Measurements from ENCODE around the gene DNMT3B. TPM values are rescaled to one million over a fixed set of nuclear protein-coding genes. Genes with fewer than 3 reads are reported as not detected.
A peak's percentile ranks its signal among the peaks of the same experiment; 100 is the strongest.

The DNMT3B gene
- total RNA-seq, 1 donor, result 24.8 TPM

DNA sequence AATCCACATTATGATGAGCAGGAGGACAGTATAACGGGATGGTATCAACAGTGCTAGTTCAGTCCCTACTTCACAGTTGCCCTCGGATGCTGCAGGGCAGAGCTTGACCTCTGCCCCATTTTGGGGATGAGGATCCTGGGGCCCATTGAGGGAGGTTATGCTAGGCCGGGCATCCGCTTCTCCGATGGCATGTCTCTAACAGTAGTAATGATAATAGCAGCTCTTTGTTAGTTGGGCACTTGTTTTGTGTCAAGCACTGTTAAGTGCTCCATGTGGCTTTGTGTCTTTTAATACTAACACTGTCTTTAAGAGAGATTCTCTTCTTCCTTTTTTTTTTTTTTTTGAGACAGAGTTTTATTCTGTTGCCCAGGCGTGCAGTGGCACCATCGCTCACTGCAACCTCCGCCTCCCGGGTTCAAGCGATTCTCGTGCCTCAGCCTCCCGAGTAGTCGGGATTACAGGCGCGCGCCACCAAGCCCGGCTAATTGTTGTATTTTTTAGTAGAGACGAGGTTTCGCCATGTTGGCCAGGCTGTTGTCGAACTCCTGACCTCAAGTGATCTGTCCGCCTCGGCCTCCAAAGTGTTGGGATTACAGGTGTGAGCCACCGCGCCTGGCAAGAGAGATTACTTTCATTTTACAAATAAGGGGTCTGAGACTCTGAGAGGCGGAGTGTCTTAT is 58.7 kb downstream of the DNMT3B start:
- no peak for DNase-seq (ENCODE audit: low read depth in 2 of 3, low spot score in 2 of 3)

DNA sequence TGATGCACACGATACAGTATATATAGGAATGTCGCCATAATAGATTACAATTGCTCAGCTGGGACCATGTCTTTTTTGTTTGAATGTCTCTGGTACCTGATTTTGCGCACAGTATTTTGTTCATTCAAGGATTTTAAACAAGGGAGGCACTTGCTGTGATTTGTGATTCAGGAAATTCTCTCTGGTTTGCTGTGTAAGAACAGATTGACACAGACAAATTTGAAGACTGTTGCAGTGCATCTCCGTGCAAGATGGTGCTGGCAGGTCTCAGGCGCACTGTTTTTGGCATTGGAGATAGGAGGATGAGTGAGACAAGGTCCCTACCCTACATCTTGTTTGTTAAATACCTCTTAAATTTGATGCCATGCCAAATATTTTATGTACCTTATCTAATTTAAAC is 60.0 kb downstream of the DNMT3B start:
- no peak for DNase-seq (ENCODE audit: low read depth in 2 of 3, low spot score in 2 of 3)

DNA sequence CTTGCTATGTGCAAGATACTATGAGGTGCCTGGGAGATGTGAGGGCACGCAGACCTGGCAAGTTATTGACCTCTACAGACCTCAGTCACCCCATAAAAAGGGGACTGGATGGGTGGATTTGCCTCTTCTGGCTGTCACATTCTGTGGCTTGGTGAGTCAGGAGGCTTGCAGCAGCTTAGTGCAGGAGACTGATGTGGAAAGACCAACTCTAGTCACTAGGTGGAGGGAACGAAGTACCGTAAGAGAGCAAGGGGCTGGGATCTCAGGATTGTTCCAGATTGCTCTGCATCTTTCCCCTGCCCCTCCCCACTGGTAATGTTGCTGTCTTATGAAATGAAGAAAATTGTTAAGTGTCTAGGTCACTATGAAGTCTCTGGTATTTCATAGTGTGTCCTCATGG is 60.9 kb downstream of the DNMT3B start:
- peak in 2 of 3 donors; percentile 12 to 22 for DNase-seq (ENCODE audit: low read depth in 2 of 3, low spot score in 2 of 3)

DNA sequence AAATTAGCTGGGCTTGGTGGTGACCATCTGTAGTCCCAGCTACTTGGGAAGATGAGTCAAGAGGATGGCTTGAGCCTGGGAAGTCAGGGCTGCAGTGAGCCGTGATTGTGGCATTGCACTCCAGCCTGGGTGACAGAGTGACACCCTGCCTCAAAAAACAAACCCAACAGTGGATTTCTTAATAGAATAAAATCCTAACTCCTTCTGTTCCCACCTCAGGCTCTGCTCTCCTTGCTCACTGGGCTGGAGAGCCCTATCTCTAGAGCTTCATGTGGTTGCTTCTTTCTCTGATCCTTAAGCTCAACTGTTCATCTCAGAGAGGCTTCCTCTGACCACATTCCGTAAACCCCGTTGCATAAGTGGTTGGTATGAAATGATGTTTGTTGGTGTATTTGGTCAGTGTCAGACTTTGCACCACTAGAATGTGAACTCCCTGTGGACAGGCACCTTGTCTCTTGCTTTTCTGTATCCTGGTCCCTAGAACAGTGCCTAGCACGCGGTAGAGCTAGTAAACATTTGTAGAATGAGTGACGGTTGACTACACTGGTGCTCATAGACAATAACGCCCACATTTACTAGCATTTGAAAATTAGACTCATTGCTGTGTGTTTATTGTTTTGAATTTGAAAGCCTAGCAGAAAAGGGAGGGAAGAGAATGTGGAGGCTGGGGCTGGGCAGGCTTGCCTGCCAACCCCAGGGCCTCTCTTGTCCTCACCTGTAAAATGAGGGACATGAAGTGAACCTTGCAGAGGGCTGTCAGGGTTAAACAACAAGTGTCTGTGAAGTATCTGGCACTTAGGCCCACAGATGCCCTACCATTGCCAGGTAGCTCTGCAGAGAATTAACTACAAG is 61.8 kb downstream of the DNMT3B start:
- DNase-seq (ENCODE audit: low read depth in 2 of 3, low spot score in 2 of 3), result no peak

DNA sequence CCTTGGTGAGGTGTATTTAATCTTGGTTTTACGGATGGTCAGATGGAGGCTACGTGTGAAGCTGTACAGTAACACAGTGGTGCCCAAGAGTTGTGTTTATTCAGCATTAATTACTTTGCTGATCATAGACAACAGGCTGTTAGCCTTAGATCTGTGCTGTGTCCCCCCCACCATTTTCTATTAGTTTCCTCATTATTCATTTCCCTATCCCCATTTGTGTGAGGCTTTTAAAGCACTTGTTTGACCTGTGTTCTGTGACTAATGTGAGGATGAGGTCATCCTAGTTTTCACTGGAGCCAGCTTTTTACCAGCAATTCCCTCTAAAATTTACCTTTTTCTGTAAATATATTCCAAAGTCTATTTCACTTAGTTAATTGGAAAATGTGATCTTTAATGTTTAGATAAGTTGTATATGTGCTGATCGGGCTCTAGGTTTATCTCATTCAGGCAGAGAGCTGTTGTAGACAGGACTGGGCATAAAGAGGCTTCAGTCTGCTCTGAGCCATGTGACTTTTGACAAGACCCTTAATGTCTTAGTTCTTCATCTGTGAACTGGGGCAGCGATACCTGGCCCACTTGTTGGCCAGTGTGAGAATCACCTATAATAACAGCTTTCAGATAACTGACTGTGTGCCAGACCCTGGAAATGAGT is 66.0 kb downstream of the DNMT3B start:
- DNase-seq (ENCODE audit: low read depth in 2 of 3, low spot score in 2 of 3), result no peak

DNA sequence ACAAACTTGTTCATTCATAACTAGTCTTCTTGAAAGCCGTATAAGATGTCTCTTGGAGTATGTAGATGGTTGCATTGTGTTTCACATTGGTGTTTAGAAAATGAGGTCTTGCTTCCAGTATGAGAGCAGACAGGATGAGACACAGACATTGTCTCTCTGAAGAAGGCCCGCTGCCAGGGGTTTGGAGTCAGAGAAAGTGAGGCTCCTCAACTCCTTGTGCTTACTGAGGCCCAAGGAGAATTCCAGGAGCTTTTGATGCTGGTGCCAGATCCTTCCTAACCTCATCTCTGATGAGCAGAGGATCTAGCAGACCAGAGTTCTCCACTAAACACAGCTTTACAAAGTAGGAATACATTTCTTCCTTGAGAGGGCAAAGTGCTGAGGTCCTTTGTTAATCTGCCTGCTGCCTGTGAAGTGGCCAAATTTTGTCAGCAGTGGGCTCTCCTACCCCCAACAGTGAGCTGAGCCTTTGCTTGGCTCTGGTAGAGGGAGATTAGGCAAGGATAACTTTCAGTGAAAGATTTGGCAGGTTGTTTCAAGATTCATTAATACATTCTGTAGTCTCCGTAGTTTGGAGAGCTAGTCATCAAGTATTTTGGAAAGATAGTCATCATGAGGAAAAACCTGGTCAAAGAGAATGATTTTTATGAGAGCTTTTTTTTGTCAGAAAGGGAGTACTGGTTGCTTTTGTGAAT is 67.3 kb downstream of the DNMT3B start:
- DNase-seq (ENCODE audit: low read depth in 2 of 3, low spot score in 2 of 3), result no peak

DNA sequence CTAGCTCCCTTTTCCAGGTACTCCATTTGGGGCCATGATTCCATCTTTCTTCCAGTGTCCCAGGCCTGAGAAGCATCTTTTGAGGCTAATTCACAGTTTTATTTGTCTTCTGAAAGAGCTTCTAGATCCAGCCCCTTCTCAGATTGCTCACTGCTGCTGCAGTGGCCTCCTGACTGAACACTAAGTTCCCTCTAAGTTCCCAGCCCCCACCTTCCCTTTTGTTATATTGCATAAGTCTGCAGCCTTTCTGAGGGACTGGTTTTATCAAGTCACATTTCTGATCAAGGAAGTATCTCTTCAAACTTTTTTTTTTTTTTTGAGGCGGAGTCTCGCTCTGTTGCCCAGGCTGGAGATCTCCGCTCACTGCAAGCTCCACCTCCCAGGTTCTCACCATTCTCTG is 68.3 kb downstream of the DNMT3B start:
- peak in 2 of 3 donors; percentile 36 to 69 for DNase-seq (ENCODE audit: low read depth in 2 of 3, low spot score in 2 of 3)

DNA sequence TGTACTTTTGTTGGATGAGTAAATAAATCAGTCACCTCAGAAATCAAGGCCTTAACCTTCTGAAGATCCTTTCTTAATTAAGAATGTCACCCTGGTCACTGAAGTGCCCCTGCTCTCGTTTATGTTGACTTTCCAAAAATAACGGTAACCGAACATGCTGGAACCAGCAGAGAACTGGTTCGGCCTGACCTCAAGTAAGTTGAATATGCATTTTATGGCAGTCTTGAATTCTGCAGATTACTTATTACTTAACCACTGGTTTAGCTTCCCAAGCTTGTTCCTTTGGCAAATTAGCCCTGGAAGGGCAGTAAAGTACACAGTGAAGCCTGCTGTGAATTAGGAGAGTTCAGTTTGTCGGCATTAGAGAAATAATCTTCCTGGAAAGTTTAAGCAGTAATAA is 69.8 kb downstream of the DNMT3B start:
- no peak for DNase-seq (ENCODE audit: low read depth in 2 of 3, low spot score in 2 of 3)

DNA sequence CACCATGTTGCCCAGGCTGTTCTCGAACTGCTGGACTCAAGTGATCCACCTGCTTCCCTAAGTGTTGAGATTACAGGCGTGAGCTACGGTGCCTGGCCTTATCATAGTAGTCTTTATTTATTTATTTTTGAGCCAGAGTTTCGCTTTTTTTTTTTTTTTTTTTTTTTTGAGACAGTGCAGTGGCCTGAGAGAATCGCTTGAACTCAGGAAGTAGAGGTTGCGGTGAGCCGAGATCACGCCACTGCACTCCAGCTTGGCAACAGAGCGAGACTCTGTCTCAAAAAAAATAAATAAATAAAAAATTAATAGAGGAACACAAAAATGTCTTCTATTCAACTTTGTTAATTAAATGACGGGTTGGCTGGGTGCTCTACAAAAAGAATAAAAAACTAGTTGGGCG is 70.5 kb downstream of the DNMT3B start:
- DNase-seq (ENCODE audit: low read depth in 2 of 3, low spot score in 2 of 3), result no peak

DNA sequence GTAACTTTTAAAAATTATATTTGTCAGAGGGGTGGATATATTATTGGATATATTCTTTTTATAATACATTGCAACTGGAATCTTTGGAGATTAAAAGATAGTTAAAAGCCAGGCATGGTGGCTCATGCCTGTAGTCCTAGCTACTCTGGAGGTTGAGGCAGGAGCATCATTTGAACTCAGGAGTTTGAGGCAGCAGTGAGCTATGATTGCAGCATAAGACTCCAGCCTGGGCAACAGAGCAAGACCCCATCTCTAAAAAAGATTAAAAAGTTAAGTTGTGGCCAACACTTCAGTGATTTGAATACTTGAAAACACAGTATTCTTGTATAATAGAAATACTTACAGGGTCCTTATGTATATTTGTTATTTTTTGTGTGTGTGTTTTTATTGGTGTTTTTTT is 72.8 kb downstream of the DNMT3B start:
- DNase-seq (ENCODE audit: low read depth in 2 of 3, low spot score in 2 of 3), result no peak

DNA sequence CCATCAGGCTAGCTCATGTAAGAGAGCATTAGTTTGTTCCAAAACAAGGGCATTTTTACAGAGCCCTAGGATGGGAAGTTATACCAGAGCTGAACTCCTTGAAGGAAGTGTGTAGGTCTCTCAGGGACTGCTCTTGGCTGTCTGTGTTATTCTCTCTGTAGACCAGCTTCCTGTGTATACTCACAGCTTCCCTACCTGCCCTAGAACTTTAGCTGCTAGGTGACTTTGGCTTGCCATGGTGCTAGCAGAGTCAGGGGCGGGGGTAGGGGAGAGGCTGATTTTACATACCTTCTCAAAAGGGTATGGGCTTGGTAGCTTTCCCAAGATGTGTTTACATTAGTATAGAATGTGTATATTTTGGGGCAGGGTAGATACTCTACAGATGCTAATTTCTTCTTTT is 75.0 kb downstream of the DNMT3B start:
- no peak for DNase-seq (ENCODE audit: low read depth in 2 of 3, low spot score in 2 of 3)

DNA sequence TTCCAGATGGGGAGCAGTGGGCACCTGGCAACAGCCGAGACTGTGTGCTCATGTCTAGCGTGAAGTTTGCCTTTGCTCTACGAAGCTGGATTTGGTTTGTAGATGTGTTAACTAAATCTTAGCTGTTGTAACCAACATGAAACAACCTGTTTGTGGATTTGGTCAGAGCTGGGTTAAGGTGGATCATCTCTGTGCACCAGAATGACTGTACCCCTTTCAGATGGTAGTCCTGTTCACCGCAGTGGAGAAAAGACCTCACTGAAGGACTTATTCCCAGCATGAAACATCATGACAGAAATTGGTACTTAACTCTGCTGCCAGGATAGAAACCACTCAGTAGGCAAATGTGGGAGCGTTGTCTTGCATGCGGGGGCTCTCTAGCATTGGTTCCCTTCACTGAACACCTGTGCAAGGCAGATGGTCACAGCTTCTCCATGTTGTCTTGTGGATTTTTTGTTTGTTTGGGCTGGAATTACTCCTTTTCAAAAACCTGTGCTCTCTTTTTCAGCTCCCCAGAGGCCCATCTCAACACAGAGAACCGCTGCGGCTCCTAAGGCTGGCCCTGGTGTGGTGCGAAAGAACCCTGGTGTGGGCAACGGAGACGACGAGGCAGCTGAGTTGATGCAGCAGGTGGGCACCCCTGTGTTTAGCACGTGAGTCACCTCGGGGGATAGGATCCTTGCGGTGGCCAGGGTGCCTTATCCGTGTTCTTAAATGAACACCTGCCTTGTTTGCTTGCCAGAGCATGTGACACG is 77.2 kb downstream of the DNMT3B start:
- DNase-seq (ENCODE audit: low read depth in 2 of 3, low spot score in 2 of 3), result no peak

DNA sequence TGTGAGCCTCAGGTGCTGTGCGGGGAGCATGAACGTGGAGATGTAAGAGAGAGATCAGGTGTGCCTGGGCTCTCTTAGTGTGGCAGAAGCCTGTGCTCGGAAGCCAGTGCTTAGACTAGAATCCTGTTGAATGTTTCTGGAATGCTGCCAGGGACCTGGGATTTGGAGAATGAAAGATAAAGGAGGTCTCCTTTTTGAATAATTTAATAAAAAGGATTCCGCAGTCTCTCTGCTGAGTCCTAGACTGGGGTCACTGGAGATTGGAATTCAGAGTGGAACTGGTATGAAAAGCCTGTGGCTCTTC is 77.7 kb downstream of the DNMT3B start:
- DNase-seq (ENCODE audit: low read depth in 2 of 3, low spot score in 2 of 3), result no peak

DNA sequence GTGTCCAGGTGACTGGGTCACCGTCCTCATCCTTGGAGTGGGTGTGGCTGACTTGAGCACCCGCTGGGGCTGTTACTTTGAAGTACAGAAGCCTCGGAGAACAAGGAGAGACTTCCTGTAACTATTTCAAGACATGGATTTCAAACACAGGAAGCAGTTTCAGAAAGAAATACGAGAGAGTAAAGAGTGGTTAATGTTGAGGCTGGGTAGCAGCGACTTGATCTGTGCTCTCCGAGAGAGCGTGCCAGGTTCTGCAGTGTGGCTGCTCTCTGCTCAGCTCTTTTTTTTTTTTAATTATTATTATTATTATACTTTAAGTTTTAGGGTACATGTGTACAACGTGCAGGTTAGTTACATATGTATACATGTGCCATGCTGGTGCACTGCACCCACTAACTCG is 79.0 kb downstream of the DNMT3B start:
- DNase-seq (ENCODE audit: low read depth in 2 of 3, low spot score in 2 of 3), result no peak

DNA sequence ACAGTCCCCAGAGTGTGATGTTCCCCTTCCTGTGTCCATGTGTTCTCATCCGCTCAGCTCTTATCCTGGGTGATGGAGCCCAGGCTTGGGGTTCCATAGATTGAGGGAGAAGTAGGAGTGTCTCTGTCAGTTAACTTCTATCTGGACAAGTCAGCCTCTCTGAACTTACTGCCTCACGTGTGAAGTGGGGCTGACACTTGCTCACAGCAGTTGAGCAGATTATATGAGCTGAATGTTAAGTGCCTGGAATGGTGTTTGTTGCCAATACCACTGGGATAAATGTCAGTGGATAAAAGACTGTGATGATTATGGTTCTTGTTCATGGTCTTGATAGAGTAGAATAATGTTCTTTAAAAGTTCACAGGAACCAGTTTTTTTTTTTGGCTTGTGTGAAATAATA is 79.4 kb downstream of the DNMT3B start:
- DNase-seq (ENCODE audit: low read depth in 2 of 3, low spot score in 2 of 3), result no peak

DNA sequence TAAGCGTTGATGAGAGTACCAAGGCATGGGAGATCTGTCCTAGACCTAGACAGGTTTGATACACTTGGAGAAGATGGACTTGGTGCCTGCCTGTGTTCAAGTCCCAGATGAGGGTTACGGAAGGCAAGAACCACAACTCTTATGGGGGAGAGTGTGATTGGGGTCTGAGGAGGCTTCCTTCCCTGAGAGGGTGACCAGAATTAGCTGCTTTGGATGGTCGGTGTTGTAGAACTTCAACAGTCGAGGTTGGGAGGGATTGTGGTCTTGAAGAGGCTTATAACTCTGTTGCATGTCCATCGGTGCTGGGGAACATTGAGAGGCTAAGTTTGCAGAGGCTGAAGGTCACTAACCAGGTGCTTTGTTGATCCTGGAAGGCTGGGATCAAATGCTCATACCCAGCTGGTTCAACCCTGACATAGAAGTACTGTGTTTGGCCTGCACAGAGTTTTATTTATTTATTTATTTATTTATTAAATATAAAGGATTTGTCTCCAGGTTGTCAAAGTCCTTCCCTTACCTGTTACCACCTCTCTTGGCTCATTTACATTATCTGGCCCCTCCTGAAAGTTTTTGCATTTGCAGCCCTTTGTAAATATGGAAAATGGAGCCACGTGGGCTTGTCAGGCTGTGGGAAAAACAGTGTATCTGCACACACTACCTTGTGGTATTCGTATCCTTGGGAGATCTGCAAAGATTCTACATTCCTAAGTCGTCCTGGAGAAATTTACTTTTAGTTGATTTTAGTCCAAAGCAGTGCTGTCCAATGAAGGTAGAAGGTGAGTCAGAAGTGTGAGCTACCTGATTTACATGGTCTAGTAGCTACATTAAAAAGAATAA is 80.7 kb downstream of the DNMT3B start:
- no peak for DNase-seq (ENCODE audit: low read depth in 2 of 3, low spot score in 2 of 3)

DNA sequence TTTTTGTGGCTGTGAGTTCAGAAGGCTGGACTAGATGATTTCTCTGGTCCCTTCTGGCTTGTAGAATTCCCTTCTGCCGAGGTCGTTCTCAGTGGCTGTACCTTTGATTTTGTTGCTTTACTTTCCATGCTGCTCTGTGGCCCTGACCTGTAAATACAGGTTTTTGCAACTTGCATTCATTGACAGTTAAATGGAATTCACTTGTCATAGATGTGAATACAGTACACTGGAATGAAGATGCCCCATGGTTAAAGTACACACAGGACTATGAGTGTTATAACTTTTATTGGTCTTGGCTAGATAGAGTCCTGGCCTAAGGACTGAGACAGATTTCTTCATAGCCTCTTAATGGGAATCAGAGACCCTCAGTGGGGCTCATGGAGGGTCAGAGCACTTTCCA is 83.6 kb downstream of the DNMT3B start:
- no peak for DNase-seq (ENCODE audit: low read depth in 2 of 3, low spot score in 2 of 3)

DNA sequence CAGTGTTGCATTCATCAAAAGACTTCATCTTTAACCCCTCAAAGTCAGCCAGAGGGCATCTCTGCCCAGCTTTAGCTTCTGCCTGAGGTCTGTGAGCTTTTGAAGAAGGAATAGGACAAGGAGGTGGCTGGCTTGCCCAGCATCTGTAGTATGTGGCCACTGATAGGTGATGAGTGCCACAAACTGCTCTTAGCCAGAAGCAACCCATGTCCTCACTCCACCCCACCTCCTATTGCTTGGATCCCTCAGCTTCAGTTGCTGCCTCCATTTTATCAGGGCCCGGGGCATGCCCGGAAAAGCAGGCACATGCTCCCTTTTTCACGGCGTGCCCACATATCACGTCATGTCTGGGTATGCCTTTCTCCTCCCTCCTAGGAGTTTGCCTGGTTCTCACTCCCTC is 84.7 kb downstream of the DNMT3B start:
- DNase-seq (ENCODE audit: low read depth in 2 of 3, low spot score in 2 of 3), result no peak

DNA sequence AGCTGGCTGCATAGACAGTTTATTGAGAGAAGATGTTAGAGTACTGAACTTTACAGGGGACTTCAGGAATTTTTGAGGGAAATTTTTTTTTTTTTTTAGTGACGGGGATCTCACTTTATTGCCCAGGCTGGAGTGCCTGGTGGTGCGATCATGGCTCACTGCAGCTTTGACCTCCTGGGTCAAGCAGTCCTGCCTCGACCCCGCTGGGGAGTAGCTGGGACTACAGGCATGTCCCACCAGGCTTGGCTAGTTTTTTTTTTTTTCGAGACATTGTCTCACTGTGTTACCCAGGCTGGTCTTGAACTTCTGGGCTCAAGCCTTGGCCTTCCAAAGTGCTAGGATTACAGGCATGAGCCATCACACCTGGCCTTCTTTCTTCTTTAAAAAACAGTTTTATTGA is 85.8 kb downstream of the DNMT3B start:
- no peak for DNase-seq (ENCODE audit: low read depth in 2 of 3, low spot score in 2 of 3)

DNA sequence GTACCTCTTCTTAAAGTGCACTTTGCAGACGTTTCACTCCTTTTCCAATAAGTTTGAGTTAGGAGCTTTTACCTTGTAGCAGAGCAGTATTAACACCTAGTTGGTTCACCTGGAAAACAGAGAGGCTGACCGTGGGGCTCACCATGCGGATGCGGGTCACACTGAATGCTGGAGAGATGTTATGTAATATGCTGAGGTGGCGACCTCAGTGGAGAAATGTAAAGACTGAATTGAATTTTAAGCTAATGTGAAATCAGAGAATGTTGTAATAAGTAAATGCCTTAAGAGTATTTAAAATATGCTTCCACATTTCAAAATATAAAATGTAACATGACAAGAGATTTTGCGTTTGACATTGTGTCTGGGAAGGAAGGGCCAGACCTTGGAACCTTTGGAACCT is 86.7 kb downstream of the DNMT3B start:
- no peak for DNase-seq (ENCODE audit: low read depth in 2 of 3, low spot score in 2 of 3)

All from hematopoietic multipotent progenitor cell (in vitro differentiated cells).